Fibroblast of villous mesenchyme (primary cell): Measurements from ENCODE around the gene ITPK1. TPM values are rescaled to one million over a fixed set of nuclear protein-coding genes. Genes with fewer than 3 reads are reported as not detected.

Experiments
- DNase-seq: peaks from one replicate; pipeline ENCODE4 v3.0.0-alpha.2; 2010; ENCODE audit warnings: low read depth
- H3K4me3 ChIP-seq: 2 replicates; pipeline ENCODE4 v1.5.1; 2011; ENCODE audit warnings: low read depth, mild to moderate bottlenecking, low read length
- total RNA-seq: library from RNA; depleted of rRNA; stranded (reverse); fragments of >200 nt; gene quantifications from 2 replicates; pipeline ENCODE4 v1.2.3, GENCODE V29; 2012
- TF ChIP-seq, protein P1 (sequence below): IDR thresholded peaks from 2 replicates; pipeline ENCODE4 v1.5.1; 2012; ENCODE audit warnings: low read depth, mild to moderate bottlenecking, low read length; ENCODE audit not compliant: insufficient read depth

The ITPK1 gene
- total RNA-seq, 1 donor: 15.5 TPM

DNA sequence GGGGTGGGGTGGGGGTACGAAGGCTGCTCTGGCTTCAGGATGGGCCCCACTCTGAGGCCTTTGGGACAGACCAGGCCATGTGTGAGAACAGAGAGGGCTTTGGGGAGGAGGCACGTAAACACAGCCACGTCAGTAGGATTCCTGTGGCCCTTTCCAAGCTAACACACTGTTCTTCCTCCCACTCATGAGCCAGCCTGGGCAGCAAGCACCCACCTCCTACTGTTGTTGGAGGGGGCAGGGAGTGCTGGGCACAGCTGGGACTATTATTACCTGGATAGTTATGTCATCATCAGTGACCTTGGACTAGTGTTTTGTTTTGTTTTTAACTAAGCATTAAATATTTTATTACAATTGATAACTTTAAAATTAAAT lies 187.5 kb downstream of the ITPK1 start:
- no peak for DNase-seq
- TF ChIP-seq, protein P1, sequence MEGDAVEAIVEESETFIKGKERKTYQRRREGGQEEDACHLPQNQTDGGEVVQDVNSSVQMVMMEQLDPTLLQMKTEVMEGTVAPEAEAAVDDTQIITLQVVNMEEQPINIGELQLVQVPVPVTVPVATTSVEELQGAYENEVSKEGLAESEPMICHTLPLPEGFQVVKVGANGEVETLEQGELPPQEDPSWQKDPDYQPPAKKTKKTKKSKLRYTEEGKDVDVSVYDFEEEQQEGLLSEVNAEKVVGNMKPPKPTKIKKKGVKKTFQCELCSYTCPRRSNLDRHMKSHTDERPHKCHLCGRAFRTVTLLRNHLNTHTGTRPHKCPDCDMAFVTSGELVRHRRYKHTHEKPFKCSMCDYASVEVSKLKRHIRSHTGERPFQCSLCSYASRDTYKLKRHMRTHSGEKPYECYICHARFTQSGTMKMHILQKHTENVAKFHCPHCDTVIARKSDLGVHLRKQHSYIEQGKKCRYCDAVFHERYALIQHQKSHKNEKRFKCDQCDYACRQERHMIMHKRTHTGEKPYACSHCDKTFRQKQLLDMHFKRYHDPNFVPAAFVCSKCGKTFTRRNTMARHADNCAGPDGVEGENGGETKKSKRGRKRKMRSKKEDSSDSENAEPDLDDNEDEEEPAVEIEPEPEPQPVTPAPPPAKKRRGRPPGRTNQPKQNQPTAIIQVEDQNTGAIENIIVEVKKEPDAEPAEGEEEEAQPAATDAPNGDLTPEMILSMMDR: no peak
- H3K4me3 ChIP-seq: no peak overlapping the region

GRCh38 chr14:92927349-92928257 lies 188.1 kb downstream of the ITPK1 start:
- DNase-seq: no peak
- no peak overlapping the region for H3K4me3 ChIP-seq
- TF ChIP-seq, protein P1: no peak

DNA sequence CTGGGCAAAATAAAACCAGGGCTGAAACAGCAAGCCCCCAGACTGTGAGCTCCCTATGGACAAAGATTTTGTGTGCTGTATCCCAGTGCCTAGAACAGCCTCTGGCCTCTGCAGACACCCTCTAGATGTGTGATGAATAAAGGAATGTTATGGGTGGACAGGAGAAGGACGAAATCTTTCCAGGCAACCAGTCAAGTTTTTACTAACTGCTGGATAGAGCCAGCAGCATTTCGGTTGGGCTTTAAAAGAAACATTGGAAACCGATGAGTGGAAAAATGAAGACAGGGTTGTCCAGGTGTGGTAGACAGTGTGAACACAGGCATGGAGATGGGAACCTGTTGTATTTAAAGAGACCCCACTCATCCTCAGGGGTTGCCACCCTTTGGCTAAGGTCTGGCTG lies 188.8 kb downstream of the ITPK1 start:
- no peak for DNase-seq
- H3K4me3 ChIP-seq: no peak overlapping the region
- TF ChIP-seq, protein P1: no peak

DNA sequence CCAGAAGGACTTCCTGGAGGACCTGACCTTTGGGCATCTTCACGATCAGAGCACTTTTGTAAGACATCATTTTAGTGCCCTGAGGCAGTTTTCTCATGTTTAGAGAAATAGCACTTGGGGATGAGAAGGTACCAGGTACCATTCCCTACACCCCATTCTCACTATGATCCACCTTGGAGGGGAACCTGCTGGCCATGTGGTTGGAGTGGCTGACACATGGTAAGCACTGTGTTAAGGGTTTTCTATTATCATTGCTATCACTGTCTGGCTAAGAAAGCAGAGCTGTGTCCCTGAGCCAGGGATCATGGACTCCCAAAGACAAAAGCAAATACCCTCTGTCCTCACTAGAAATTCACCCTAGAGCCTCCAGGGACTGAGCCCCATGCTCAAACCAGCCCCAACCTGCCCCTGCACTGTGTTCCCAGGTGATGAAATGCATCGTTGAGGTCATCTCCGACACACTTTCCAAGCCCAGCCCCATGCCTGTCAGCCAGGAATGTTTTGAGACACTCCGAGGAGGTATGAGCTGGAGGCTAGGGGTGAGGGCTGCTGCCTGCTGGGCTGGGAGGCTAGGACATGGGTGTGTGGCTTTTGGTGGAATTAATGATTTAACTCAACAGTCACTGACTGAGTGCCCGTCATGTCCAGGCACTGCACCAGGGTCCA lies 189.4 kb downstream of the ITPK1 start:
- no peak for DNase-seq
- TF ChIP-seq, protein P1: no peak
- H3K4me3 ChIP-seq: no peak overlapping the region

GRCh38 chr14:92925446-92925845 lies 190.3 kb downstream of the ITPK1 start:
- H3K4me3 ChIP-seq: no peak overlapping the region
- TF ChIP-seq, protein P1: no peak
- no peak for DNase-seq

- TF ChIP-seq, protein P1: no peak
- no peak for DNase-seq
- H3K4me3 ChIP-seq: no peak overlapping the region
Measured at GRCh38 chr14:92924247-92924646, 191.5 kb downstream of the ITPK1 start.

DNA sequence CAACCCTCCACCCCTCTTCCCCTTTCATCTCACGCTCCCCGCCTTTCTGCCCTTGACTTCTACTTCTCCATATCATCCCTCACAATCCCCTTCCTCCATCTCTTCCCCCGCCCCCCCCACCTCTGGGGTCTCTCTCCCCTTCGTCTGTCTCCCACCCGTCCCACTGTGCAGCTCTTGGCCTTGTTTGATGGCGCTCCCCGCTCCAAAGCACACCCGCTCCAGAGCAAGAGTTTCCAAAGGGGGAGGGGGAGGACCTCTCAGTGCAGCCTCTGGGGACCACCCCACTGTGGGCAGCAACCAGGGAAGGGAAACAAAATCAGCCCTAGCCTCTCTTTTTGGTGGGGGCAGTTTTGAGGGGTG lies 192.0 kb downstream of the ITPK1 start:
- TF ChIP-seq, protein P1: no peak
- no peak for DNase-seq
- no peak overlapping the region for H3K4me3 ChIP-seq
